Measurements from ENCODE around the gene EXOC6B. TPM values are rescaled to one million over a fixed set of nuclear protein-coding genes. Genes with fewer than 3 reads are reported as not detected.

EXOC6B gene
- total and polyA plus RNA-seq, 9 of the 15 experiments (the other 6 are each of a cell fraction or from before 2014, with no cell fraction given), result 0.28 to 4.2 (median 2.0) TPM

GRCh38 chr2:72782520-72782919 is 43.3 kb downstream of the EXOC6B start:
- Histone ChIP-seq H3K27ac (ENCODE audit: extremely low read depth, low read depth, low read length) (no peak overlapping the region), H3K27me3 (ENCODE audit: control insufficient read depth in 2 of 2, insufficient read depth in 2 of 2, low read length in 2 of 2) (no peaks in the 10 kb centered on the region), H3K9me3 (replicated peaks; ENCODE audit: control insufficient read depth, insufficient read depth, low read depth, low read length) (no peaks in the 10 kb centered on the region), H4K20me1 (replicated peaks; ENCODE audit: control insufficient read depth, insufficient read depth, low read length) (no peaks in the 10 kb centered on the region), H3K4me3 (no peak overlapping the region), H2AFZ (ENCODE audit: low read depth, low read length) (no peak overlapping the region), H3K4me1 (replicated peaks in 1 of 2; ENCODE audit: control insufficient read depth in 2 of 2, insufficient read depth in 2 of 2, low read length in 2 of 2) (no peaks in the 10 kb centered on the region; a peak in 1 of 5 replicates), H3K4me2 (ENCODE audit: insufficient read depth, low read length) (no peak overlapping the region), H3K36me3 (ENCODE audit: control insufficient read depth, insufficient read depth, low read length) (no peaks in the 10 kb centered on the region), H3K79me2 (ENCODE audit: control insufficient read depth, insufficient read depth, low read length) (no peaks in the 10 kb centered on the region), H3K9ac (ENCODE audit: insufficient read depth in 1 of 2, low read depth in 2 of 2, low read length in 2 of 2) (no peak overlapping the region), H3K9me1 (ENCODE audit: control insufficient read depth, insufficient read depth, low read length) (no peaks in the 10 kb centered on the region)
- TF ChIP-seq GATA2 (CRISPR knock-in tag; IDR thresholded peaks at IDR 0.05) (no peak), TRIM24 (IDR thresholded peaks at IDR 0.05) (no peak), ZNF311 (CRISPR knock-in tag; IDR thresholded peaks at IDR 0.05) (no peak), HNRNPUL1 (IDR thresholded peaks at IDR 0.05; ENCODE audit: low read length) (no peak), ESRRA (IDR thresholded peaks at IDR 0.05; ENCODE audit: borderline replicate concordance, low read depth) (no peak), POLR2A (conservative IDR thresholded peaks at IDR 0.05) (no peak), POLR2B (IDR thresholded peaks at IDR 0.05; ENCODE audit: low read depth, partially characterized antibody) (no peak), DEAF1 (CRISPR knock-in tag; IDR thresholded peaks at IDR 0.05) (no peak), NFE2L1 (tag; IDR thresholded peaks at IDR 0.05; ENCODE audit: borderline replicate concordance, low read depth) (no peak), ZNF57 (CRISPR knock-in tag; IDR thresholded peaks at IDR 0.05) (no peak), HEY1 (CRISPR knock-in tag; IDR thresholded peaks at IDR 0.05; ENCODE audit: borderline replicate concordance) (no peak), RAD21 (CRISPR knock-in tag; conservative IDR thresholded peaks at IDR 0.05 in 1 of 2, IDR thresholded peaks at IDR 0.05 in 1 of 2) (no peak), RAD51 (IDR thresholded peaks at IDR 0.05; ENCODE audit: borderline replicate concordance, low read depth) (no peak), ZBTB17 (CRISPR knock-in tag; IDR thresholded peaks at IDR 0.05) (no peak), CHD1 (IDR thresholded peaks at IDR 0.05; ENCODE audit: low read length) (no peak), FOXO4 (CRISPR knock-in tag; IDR thresholded peaks at IDR 0.05) (no peak)
- TF ChIP-seq, protein P1, sequence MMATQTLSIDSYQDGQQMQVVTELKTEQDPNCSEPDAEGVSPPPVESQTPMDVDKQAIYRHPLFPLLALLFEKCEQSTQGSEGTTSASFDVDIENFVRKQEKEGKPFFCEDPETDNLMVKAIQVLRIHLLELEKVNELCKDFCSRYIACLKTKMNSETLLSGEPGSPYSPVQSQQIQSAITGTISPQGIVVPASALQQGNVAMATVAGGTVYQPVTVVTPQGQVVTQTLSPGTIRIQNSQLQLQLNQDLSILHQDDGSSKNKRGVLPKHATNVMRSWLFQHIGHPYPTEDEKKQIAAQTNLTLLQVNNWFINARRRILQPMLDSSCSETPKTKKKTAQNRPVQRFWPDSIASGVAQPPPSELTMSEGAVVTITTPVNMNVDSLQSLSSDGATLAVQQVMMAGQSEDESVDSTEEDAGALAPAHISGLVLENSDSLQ (IDR thresholded peaks at IDR 0.05), result no peak
- FAIRE-seq, result no peak
- POLR2A ChIA-PET, result interaction anchor here (0.5 kb wide), 1 partner anchor 59 kb away, joined by 3 read pairs; no protein-coding TSS in a partner anchor
- intact Hi-C loops (cut with micrococcal nuclease), result no loop called here
- CTCF ChIA-PET (ENCODE audit: low intra/inter-chr PET ratio), result no interaction called here
- no peak for DNase-seq (ENCODE audit: extremely low read depth in 1 of 4, low spot score in 3 of 4)
- ATAC-seq, result no peak
- WGBS (ENCODE audit: insufficient coverage, low coverage, missing lambda C conversion rate), result 4% methylated on average over 3 of the region's 3 CpGs
- in situ Hi-C loops (cut with MboI), result no loop called here
- BruUV-seq (replicated peaks), result no TSS peak

Data from K562 (cell line).